Measurements from ENCODE around the gene TMEM178B. TPM values are rescaled to one million over a fixed set of nuclear protein-coding genes. Genes with fewer than 3 reads are reported as not detected.

Gene TMEM178B
- total RNA-seq, 4 donors from 2014 or later = 0.42 to 2.5 (median 0.92) TPM

DNA sequence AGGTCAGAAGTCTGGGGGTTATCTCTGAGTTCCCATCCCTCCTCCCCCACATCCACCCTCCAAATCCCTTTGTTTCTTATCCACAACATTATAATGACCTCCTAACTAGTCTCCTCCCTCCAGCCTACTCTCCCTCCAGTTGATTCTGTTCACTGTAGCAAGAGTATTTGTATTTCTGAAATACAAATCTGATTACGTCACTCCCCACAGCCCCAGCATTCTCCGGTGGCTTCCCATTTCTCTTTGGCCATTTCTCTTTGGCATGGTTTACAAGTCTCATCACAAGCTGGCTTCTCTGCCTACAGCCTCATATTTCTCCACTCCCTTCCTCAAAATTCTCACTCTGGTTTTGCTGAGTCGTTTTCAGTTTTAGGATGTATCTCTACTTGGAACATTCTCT is 34.5 kb upstream of the TMEM178B start:
- no peaks in the 10 kb centered on the region for H3K9me3 ChIP-seq
- no peaks in the 10 kb centered on the region for H3K4me1 ChIP-seq
- intact Hi-C loops (cut with DNase I) = no loop called here
- WGBS = 69% methylated on average over 3 of the region's 3 CpGs
- H3K36me3 ChIP-seq = no peaks in the 10 kb centered on the region
- no peaks in the 10 kb centered on the region for H3K27me3 ChIP-seq
- no peak overlapping the region for H3K4me3 ChIP-seq
- no peak overlapping the region for H3K27ac ChIP-seq (replicated peaks in 1 of 4)
- no peak for TF ChIP-seq POLR2A (IDR thresholded peaks at IDR 0.05; ENCODE audit: low read depth)
- no peak for TF ChIP-seq POLR2AphosphoS5 (IDR thresholded peaks at IDR 0.05)
- TF ChIP-seq EP300 (IDR thresholded peaks at IDR 0.05) = no peak
- TF ChIP-seq, protein P1, sequence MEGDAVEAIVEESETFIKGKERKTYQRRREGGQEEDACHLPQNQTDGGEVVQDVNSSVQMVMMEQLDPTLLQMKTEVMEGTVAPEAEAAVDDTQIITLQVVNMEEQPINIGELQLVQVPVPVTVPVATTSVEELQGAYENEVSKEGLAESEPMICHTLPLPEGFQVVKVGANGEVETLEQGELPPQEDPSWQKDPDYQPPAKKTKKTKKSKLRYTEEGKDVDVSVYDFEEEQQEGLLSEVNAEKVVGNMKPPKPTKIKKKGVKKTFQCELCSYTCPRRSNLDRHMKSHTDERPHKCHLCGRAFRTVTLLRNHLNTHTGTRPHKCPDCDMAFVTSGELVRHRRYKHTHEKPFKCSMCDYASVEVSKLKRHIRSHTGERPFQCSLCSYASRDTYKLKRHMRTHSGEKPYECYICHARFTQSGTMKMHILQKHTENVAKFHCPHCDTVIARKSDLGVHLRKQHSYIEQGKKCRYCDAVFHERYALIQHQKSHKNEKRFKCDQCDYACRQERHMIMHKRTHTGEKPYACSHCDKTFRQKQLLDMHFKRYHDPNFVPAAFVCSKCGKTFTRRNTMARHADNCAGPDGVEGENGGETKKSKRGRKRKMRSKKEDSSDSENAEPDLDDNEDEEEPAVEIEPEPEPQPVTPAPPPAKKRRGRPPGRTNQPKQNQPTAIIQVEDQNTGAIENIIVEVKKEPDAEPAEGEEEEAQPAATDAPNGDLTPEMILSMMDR (IDR thresholded peaks at IDR 0.05) = no peak
- DNase-seq (ENCODE audit: extremely low spot score) = no peak

DNA sequence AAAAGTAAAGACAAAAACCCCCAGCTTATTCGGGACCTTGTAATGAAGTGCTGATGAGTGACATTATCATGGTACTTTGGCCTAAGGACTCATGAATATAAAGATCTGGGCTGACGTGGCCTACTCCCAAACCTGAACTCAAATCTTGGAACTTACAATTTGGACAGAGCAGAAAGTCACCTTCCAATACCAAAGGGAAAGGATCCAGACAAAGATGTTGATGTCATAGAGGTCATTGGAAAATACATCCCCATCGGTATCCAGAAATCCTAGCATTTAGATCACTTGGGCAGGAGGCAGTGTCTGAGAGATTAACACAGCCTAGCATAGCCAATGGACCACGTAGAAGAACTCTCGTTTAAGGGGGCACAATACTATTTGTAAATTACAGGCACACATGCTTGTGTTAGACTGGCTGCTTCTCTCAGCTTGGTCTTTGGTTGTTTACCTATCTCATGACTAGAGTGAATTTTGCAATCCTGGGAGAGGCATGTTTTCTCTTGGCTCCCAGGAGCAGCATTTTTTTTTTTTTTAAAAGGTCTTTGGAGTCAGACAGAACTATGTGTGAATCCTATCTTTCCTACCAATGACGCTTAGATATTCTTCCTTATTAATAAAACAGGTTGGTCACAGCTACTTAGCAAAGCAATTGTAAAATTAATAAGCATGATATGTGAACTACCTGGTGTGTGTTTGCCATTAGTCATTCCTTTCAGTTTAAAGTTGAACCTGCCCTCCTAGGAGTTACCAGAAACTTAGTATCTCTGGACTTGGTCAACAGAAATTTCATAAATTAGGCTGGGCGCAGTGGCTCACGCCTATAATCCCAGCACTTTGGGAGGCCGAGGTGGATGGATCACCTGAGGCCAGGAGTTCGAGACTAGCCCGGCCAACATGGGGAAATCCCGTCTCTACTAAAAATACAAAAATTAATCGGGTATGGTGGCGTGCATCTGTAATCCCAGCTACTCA is 31.4 kb upstream of the TMEM178B start:
- DNase-seq (ENCODE audit: extremely low spot score) = no peak
- WGBS = 82% methylated on average over 14 of the region's 14 CpGs
- H3K4me3 ChIP-seq = no peak overlapping the region
- H3K4me1 ChIP-seq = no peaks in the 10 kb centered on the region
- intact Hi-C loops (cut with DNase I) = no loop called here
- no peaks in the 10 kb centered on the region for H3K36me3 ChIP-seq
- no peak for TF ChIP-seq EP300 (IDR thresholded peaks at IDR 0.05)
- TF ChIP-seq, protein P1 (IDR thresholded peaks at IDR 0.05) = no peak
- TF ChIP-seq POLR2AphosphoS5 (IDR thresholded peaks at IDR 0.05) = no peak
- no peak for TF ChIP-seq POLR2A (IDR thresholded peaks at IDR 0.05; ENCODE audit: low read depth)
- H3K27me3 ChIP-seq = no peaks in the 10 kb centered on the region
- no peaks in the 10 kb centered on the region for H3K9me3 ChIP-seq
- H3K27ac ChIP-seq (replicated peaks in 1 of 4) = no peak overlapping the region

DNA sequence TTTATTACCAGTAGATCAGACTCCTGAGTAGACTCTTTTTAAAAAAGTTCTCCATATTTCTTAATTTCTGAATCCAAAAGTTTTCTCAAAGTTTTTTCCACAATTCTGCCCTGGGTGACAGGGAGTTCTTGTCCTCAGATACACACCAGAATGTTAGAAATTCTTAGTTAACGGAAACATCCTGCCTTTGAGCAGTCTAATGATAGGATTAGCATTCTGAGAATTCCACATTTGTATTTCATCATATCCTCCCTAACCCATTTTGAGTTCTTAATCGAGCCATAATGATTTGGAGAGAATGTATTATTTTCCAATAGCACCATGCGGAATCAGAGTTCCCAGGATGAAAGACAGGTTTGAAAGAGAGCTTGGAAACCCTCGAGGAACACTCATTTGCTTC is 30.2 kb upstream of the TMEM178B start:
- Histone ChIP-seq H3K27ac (replicated peaks in 1 of 4) (no peak overlapping the region), H3K27me3 (no peaks in the 10 kb centered on the region), H3K9me3 (no peaks in the 10 kb centered on the region), H3K36me3 (no peaks in the 10 kb centered on the region), H3K4me1 (no peaks in the 10 kb centered on the region), H3K4me3 (no peak overlapping the region)
- intact Hi-C loops (cut with DNase I) = no loop called here
- 66% methylated on average over 4 of the region's 4 CpGs for WGBS
- TF ChIP-seq EP300 (IDR thresholded peaks at IDR 0.05) = no peak
- DNase-seq (ENCODE audit: extremely low spot score) = no peak

DNA sequence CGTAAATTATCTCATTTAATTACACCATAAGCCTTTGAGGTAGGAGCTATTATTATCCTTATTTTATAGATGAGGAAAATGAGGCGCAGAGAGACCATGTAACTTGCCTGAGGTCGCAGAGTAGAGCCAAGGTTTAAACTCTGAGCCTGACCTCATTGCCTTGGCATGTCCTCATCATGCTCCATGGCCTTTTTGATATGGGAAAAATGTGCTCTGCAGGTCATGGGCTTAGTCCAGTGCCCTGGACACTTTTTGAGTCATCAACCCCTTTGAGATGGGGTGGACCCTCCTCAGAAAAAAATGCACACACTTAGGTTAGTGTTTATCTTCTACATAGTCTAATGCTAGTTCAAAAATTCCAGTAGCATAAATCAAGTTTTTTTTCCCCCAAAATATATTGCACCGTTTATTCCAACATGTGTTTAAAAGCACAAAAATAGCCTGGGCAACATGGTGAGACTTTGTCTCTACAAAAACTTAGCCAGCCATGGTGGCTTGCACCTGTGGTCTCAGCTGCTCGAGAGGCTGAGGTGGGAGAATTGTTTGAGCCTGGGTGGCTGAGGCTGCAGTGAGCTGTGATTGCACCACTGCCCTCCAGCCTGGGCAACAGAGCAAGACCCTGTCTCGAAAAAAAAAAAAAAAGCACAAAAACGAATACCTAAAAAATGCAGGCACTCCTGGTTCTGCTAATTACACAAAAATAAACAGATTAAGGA is 28.6 kb upstream of the TMEM178B start:
- TF ChIP-seq, protein P1 (IDR thresholded peaks at IDR 0.05) = no peak
- TF ChIP-seq EP300 (IDR thresholded peaks at IDR 0.05) (no peak), POLR2AphosphoS5 (IDR thresholded peaks at IDR 0.05) (no peak), POLR2A (IDR thresholded peaks at IDR 0.05; ENCODE audit: low read depth) (no peak)
- intact Hi-C loops (cut with DNase I) = no loop called here
- WGBS = 57% methylated on average over 7 of the region's 7 CpGs
- Histone ChIP-seq H3K27ac (replicated peaks in 1 of 4) (no peak overlapping the region), H3K4me1 (no peaks in the 10 kb centered on the region), H3K4me3 (no peak overlapping the region), H3K27me3 (no peaks in the 10 kb centered on the region), H3K9me3 (no peaks in the 10 kb centered on the region), H3K36me3 (no peaks in the 10 kb centered on the region)
- DNase-seq (ENCODE audit: extremely low spot score) = no peak

Data from esophagus muscularis mucosa (tissue), 4 donors.